ENCODE results near the gene FAM171A2.

FAM171A2 gene
- long read RNA-seq: 0 reads

DNA sequence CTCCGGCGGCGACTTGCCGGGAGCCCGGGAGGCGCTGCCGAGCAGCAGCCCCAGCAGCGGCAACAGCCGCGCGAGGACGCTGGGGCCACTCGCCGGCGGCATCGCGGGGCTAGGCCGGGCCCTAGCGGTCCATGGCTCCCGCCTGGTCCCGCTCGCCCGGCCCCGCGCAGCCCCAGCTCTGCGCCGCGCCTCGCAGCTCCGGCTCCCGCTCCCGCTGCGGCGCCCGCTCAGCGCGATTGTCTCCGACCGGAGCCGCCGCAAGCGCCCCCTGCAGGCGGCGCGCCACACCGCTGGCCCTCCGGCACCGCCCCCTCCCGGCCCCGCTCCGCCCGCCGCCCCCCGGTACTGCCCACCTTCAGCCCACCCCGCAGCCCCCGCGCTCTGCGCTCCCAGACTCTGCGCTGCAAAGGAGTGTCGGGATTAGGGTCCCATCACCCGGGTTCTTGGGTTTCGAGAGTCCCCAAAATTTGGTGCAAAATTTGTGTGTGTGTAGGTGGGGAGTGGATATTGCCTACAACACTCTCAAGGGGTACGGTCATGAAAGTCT, at the start of gene FAM171A2:
TSS of gene FAM171A2 (minus strand) at position 241 of the 547 bp plus-strand sequence. CDS start at position 102, 139 bp downstream.
- TF ChIP-seq GABPA (IDR thresholded peaks at IDR 0.05; ENCODE audit: low read depth) (no peak), REST (IDR thresholded peaks at IDR 0.05; ENCODE audit: insufficient replicate concordance, low read depth) (no peak), POLR2AphosphoS5 (IDR thresholded peaks at IDR 0.05; ENCODE audit: low read depth) (no peak)
- TF ChIP-seq, protein P1, sequence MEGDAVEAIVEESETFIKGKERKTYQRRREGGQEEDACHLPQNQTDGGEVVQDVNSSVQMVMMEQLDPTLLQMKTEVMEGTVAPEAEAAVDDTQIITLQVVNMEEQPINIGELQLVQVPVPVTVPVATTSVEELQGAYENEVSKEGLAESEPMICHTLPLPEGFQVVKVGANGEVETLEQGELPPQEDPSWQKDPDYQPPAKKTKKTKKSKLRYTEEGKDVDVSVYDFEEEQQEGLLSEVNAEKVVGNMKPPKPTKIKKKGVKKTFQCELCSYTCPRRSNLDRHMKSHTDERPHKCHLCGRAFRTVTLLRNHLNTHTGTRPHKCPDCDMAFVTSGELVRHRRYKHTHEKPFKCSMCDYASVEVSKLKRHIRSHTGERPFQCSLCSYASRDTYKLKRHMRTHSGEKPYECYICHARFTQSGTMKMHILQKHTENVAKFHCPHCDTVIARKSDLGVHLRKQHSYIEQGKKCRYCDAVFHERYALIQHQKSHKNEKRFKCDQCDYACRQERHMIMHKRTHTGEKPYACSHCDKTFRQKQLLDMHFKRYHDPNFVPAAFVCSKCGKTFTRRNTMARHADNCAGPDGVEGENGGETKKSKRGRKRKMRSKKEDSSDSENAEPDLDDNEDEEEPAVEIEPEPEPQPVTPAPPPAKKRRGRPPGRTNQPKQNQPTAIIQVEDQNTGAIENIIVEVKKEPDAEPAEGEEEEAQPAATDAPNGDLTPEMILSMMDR (IDR thresholded peaks at IDR 0.05; ENCODE audit: insufficient read depth, low read length): peak; percentile 9
- Histone ChIP-seq H3K27ac (replicated peaks) (no peak within 1 kb of the TSS), H3K27me3 (ENCODE audit: insufficient read depth, poor library complexity, severe bottlenecking) (peaks cover 33% of the 10 kb centered on the region), H3K4me3 (replicated peaks; ENCODE audit: insufficient read depth, low read length) (peak within 1 kb of the TSS; percentile 50)
- peak in 1 of 2 experiments; percentile 32 for DNase-seq (ENCODE audit: low read depth in 1 of 2, low spot score in 1 of 2)

DNA sequence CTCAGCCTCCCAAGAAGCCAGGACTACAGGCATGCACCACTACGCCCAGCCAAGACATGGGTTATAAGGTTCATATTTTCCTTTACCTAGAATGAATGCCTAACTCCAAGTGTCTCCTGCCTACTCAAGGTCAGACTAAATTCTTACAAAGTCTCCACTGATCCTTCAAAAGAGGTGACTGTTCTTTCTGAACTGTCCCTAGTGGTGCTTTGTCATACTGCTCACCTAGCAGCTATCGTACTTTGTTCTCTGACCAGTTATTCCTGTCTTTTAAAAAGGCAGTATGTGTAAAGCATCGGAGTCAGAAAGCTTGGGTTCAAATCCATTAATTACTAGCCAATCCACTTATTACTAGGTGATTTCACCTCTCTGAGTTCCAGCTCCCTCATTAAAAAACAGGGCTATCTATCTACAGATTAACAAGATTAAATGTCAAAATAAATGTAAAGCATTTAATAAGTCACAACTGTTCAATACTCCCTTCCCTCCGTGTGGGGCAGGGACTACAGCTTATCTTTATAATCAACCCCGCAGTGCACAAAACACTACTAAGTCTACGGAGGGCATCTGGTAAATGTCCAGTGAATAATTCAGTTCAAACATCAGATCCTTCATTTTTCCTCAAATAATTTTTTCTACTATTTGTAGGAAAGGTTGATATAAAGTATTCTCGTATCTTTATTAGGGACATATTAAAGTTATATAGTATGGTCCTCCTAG, 45.8 kb upstream of the FAM171A2 start:
- no peak for TF ChIP-seq GABPA (IDR thresholded peaks at IDR 0.05; ENCODE audit: low read depth)
- TF ChIP-seq REST (IDR thresholded peaks at IDR 0.05; ENCODE audit: insufficient replicate concordance, low read depth): no peak
- TF ChIP-seq POLR2AphosphoS5 (IDR thresholded peaks at IDR 0.05; ENCODE audit: low read depth): no peak
- TF ChIP-seq SPI1 (IDR thresholded peaks at IDR 0.05; ENCODE audit: borderline replicate concordance, low read depth): no peak
- TF ChIP-seq, protein P1 (IDR thresholded peaks at IDR 0.05; ENCODE audit: insufficient read depth, low read length): no peak
- Histone ChIP-seq H3K4me3 (replicated peaks; ENCODE audit: insufficient read depth, low read length) (no peak overlapping the region), H3K27ac (replicated peaks) (no peak overlapping the region), H3K27me3 (ENCODE audit: insufficient read depth, poor library complexity, severe bottlenecking) (no peaks in the 10 kb centered on the region)
- no peak for DNase-seq (ENCODE audit: low read depth in 1 of 2, low spot score in 1 of 2)

GRCh38 chr17:44408786-44409185, 45.1 kb upstream of the FAM171A2 start:
- Histone ChIP-seq H3K4me3 (replicated peaks; ENCODE audit: insufficient read depth, low read length) (no peak overlapping the region), H3K27ac (replicated peaks) (no peak overlapping the region), H3K27me3 (ENCODE audit: insufficient read depth, poor library complexity, severe bottlenecking) (no peaks in the 10 kb centered on the region)
- DNase-seq (ENCODE audit: low read depth in 1 of 2, low spot score in 1 of 2): no peak
- no peak for TF ChIP-seq SPI1 (IDR thresholded peaks at IDR 0.05; ENCODE audit: borderline replicate concordance, low read depth)
- TF ChIP-seq POLR2AphosphoS5 (IDR thresholded peaks at IDR 0.05; ENCODE audit: low read depth): no peak
- no peak for TF ChIP-seq GABPA (IDR thresholded peaks at IDR 0.05; ENCODE audit: low read depth)

- Histone ChIP-seq H3K27ac (replicated peaks) (no peak overlapping the region), H3K4me3 (replicated peaks; ENCODE audit: insufficient read depth, low read length) (no peak overlapping the region), H3K27me3 (ENCODE audit: insufficient read depth, poor library complexity, severe bottlenecking) (no peaks in the 10 kb centered on the region)
- no peak for DNase-seq (ENCODE audit: low read depth in 1 of 2, low spot score in 1 of 2)
- no peak for TF ChIP-seq SPI1 (IDR thresholded peaks at IDR 0.05; ENCODE audit: borderline replicate concordance, low read depth)
- TF ChIP-seq, protein P1 (IDR thresholded peaks at IDR 0.05; ENCODE audit: insufficient read depth, low read length): no peak
- TF ChIP-seq REST (IDR thresholded peaks at IDR 0.05; ENCODE audit: insufficient replicate concordance, low read depth): no peak
- TF ChIP-seq GABPA (IDR thresholded peaks at IDR 0.05; ENCODE audit: low read depth): no peak
- no peak for TF ChIP-seq POLR2AphosphoS5 (IDR thresholded peaks at IDR 0.05; ENCODE audit: low read depth)
Measured at GRCh38 chr17:44402564-44403172, 39.0 kb upstream of the FAM171A2 start.
